Activated B cell treated with CpG ODN at 0.5 μM for 24 hours (primary cell): Measurements from ENCODE around the gene MAGEA9B. TPM values are rescaled to one million over a fixed set of nuclear protein-coding genes. Genes with fewer than 3 reads are reported as not detected.
"Not testable (repeated sequence)": the region's sequence is repeated elsewhere in the genome, so short reads cannot be mapped to it uniquely, and the experiment has no call there.

Experiments used
- ATAC-seq: fragments of 200-7000 bp; cut with Tn5 transposase; one replicate; pipeline ENCODE4 v1.10.0; 2021; ENCODE audit warnings: low read depth, mild to moderate bottlenecking, moderate library complexity
- CTCF ChIA-PET: fragments of 350-600 bp; sonication (Branson Sonifier 250); formaldehyde crosslinking; loops from one replicate; lab custom pipeline; 2021; ENCODE audit warnings: antibody characterized with exemption; lab: Charles Lee
- POLR2A ChIA-PET: fragments of 350-600 bp; sonication (Branson Sonifier 250); formaldehyde crosslinking; loops from one replicate; lab custom pipeline; 2021; ENCODE audit warnings: antibody characterized with exemption; lab: Charles Lee
- DNase-seq: peaks from one replicate; pipeline ENCODE4 v3.0.0; 2022
- H3K27ac Mint-ChIP-seq: one replicate; pipeline ENCODE4 v1.8.0; 2020; ENCODE audit warnings: mixed read lengths
- H3K27me3 Mint-ChIP-seq: one replicate; pipeline ENCODE4 v1.8.0; 2021; ENCODE audit warnings: mixed read lengths
- H3K36me3 Mint-ChIP-seq: one replicate; pipeline ENCODE4 v1.8.0; 2021; ENCODE audit warnings: low read depth, mixed read lengths
- H3K4me1 Mint-ChIP-seq: one replicate; pipeline ENCODE4 v1.8.0; 2021; ENCODE audit warnings: mixed read lengths
- H3K4me3 Mint-ChIP-seq: one replicate; pipeline ENCODE4 v1.8.0; 2020; ENCODE audit warnings: mild to moderate bottlenecking, mixed read lengths
- H3K9me3 Mint-ChIP-seq: one replicate; pipeline ENCODE4 v1.8.0; 2020; ENCODE audit warnings: mixed read lengths
- intact Hi-C: fragments of 100-400 bp; cut with micrococcal nuclease; formaldehyde crosslinking; loops from one replicate; pipeline ENCODE4 v1.15.1; 2024
- total RNA-seq: library from RNA; stranded (reverse); gene quantifications from 2 replicates; pipeline ENCODE4 v1.2.3, GENCODE V29; 2022
- TF ChIP-seq, protein P1 (sequence below): fragments of 200-600 bp; IDR thresholded peaks from one replicate; pipeline ENCODE4 v1.8.0; 2022; ENCODE audit warnings: antibody characterized with exemption, mild to moderate bottlenecking

The MAGEA9B gene
- total RNA-seq, 1 donor from 2014 or later, result not detected

GRCh38 chrX:149545545-149546543 is 41.4 kb downstream of the MAGEA9B start:
- H3K27me3 Mint-ChIP-seq, H3K9me3 Mint-ChIP-seq, POLR2A ChIA-PET, H3K36me3 Mint-ChIP-seq, H3K4me3 Mint-ChIP-seq, CTCF ChIA-PET, intact Hi-C loops, DNase-seq, H3K4me1 Mint-ChIP-seq: not testable (repeated sequence)
- H3K27ac Mint-ChIP-seq, result peak overlapping the region; percentile 50
- ATAC-seq, result peak; percentile 22

DNA sequence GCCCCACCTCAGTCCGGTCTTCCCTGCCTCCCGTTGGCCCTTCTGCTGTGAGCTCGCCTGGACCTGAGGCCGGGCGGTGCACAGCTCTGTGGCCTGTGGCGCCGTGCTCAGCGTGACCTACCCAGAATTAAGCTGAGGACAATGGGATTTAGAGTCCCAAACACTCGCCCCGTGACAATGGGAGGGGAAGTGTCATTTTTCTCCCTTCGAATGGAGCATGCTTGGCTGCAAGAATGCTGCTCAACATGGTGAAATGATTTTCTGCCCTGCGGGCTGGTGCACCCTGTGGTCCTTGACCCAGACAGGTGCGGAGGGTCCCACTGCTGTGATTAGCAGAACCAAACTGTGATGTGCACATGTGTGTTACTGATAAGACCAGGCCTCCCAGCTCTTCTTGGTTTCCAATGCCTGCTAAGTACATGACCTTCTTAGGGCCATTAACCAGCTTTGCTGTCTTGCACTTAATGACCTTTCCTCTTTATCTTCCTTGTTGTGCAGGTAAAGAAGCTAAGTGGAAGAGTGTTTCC is 45.7 kb downstream of the MAGEA9B start:
- H3K4me3 Mint-ChIP-seq, result peak overlapping the region; percentile 96
- no peaks in the 10 kb centered on the region for H3K27me3 Mint-ChIP-seq
- H3K9me3 Mint-ChIP-seq, result no peaks in the 10 kb centered on the region
- TF ChIP-seq, protein P1, sequence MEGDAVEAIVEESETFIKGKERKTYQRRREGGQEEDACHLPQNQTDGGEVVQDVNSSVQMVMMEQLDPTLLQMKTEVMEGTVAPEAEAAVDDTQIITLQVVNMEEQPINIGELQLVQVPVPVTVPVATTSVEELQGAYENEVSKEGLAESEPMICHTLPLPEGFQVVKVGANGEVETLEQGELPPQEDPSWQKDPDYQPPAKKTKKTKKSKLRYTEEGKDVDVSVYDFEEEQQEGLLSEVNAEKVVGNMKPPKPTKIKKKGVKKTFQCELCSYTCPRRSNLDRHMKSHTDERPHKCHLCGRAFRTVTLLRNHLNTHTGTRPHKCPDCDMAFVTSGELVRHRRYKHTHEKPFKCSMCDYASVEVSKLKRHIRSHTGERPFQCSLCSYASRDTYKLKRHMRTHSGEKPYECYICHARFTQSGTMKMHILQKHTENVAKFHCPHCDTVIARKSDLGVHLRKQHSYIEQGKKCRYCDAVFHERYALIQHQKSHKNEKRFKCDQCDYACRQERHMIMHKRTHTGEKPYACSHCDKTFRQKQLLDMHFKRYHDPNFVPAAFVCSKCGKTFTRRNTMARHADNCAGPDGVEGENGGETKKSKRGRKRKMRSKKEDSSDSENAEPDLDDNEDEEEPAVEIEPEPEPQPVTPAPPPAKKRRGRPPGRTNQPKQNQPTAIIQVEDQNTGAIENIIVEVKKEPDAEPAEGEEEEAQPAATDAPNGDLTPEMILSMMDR, result no peak
- ATAC-seq (no peak), DNase-seq (no peak)
- CTCF ChIA-PET, result no interaction called here
- POLR2A ChIA-PET, result interaction anchor here (2.6 to 3.5 kb wide), 3 partner anchors 29 to 398 kb away, joined by 16 to 68 read pairs (median 47); partner anchors contain the start of genes EOLA2 and IDS
- peak overlapping the region; percentile 100 for H3K27ac Mint-ChIP-seq
- peaks cover 9% of the 10 kb centered on the region for H3K36me3 Mint-ChIP-seq
- intact Hi-C loops, result no loop called here
- peaks cover 15% of the 10 kb centered on the region for H3K4me1 Mint-ChIP-seq

- DNase-seq (peak; percentile 75), ATAC-seq (peak; percentile 62)
- Mint-ChIP-seq H3K4me1 (peaks cover 15% of the 10 kb centered on the region), H3K4me3 (peak within 1 kb of the TSS; percentile 96), H3K27me3 (no peaks in the 10 kb centered on the region), H3K9me3 (no peaks in the 10 kb centered on the region), H3K36me3 (peaks cover 7% of the 10 kb centered on the region), H3K27ac (peak within 1 kb of the TSS; percentile 100)
- TF ChIP-seq, protein P1, result no peak
- CTCF ChIA-PET, result interaction anchor here (0.9 to 1.7 kb wide), 3 partner anchors 11 to 398 kb away, joined by 3 to 8 read pairs (median 4); partner anchors contain the start of gene EOLA2
- POLR2A ChIA-PET, result interaction anchor here (0.6 to 3.5 kb wide), 11 partner anchors 10 to 1857 kb away, joined by 3 to 68 read pairs (median 7); partner anchors contain the start of genes EOLA2, IDS and MTM1
- intact Hi-C loops, result loop anchor here (1.0 kb wide), 2 partner anchors 29 to 36 kb away; partner anchors contain the start of gene IDS
These were observed 46.4 kb downstream of the MAGEA9B start, which contains the start of gene EOLA1 for GRCh38 chrX:149540621-149541520. TSS of gene EOLA1 (plus strand) at chrX:149541012. CDS start at chrX:149545631, 4,619 bp downstream.

DNA sequence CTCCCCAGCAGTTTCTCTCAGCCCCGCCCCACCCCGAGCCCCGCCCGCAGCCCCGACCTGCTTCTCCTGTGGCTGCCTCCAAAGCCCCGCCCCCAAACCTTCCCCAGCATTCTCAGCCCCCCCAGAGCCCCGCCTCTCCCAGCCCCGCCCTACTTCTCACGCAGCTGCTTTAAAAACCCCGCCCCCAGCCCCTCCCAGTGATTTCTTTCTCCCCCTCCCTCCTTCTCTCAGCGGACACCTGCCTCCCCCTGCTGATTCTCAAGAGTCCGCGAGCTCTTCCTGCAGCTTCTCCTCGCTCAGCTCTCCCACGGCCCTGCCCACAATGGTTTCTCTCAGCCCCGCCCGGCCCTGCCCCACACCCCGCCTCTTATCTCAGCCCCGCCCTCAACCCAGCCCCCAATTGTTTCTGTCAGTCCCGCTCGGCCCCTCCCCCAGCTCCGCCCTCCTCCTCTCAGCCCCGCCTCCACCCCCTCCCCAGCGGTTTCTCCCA is 47.1 kb downstream of the MAGEA9B start:
- intact Hi-C loops, result loop anchor here (1.0 kb wide), 2 partner anchors 28 to 35 kb away; partner anchors contain the start of gene IDS
- TF ChIP-seq, protein P1, result no peak
- peak; percentile 63 for ATAC-seq
- DNase-seq, result peak; percentile 71
- Mint-ChIP-seq H3K36me3 (peaks cover 5% of the 10 kb centered on the region), H3K9me3 (no peaks in the 10 kb centered on the region), H3K4me1 (peaks cover 15% of the 10 kb centered on the region), H3K4me3 (peak overlapping the region; percentile 96), H3K27ac (peak overlapping the region; percentile 100), H3K27me3 (no peaks in the 10 kb centered on the region)
- ChIA-PET CTCF (interaction anchor here (0.9 to 1.7 kb wide), 3 partner anchors 10 to 398 kb away, joined by 3 to 8 read pairs (median 4); partner anchors contain the start of gene EOLA2), POLR2A (interaction anchor here (0.6 to 3.5 kb wide), 11 partner anchors 10 to 1857 kb away, joined by 3 to 68 read pairs (median 7); partner anchors contain the start of genes EOLA2, IDS and MTM1)
